HG03064 (cell line): ENCODE results near the gene RAD51B.
"Not testable (repeated sequence)": the region's sequence is repeated elsewhere in the genome, so short reads cannot be mapped to it uniquely, and the experiment has no call there.

Experiments
- ATAC-seq: cut with Tn5 transposase; IDR thresholded peaks from one replicate; pipeline ENCODE4 v1.9.1; 2021; ENCODE audit warnings: low read depth; ENCODE audit not compliant: unreplicated experiment

The RAD51B gene

DNA sequence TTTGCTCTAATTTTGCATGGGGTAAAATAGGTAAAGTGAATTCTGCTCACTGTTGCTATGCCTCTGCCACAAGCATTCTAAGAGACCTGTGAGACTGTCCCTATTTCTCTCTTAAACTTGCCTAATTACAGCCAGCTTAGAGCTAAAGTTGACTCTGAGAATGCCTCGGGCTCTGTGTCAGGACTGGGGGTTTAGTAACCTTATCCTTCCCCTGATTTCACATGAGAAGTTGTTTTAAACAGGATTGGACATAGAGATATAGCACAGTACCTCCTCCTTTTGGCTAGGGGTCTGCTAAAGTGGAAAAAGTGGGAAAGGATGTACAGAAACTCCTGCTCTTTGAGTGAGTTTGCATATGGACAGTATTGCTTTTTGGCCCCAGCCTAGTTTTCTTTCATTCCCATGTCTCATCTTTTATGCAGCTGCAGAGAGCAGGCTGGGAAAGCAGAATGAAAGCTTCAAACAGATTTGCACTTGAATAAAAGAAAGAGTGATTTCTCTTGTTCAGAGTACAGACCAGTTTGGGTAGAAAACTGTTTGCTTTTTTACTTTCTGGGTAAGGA lies 122.0 kb downstream of the RAD51B start:
- ATAC-seq = no peak

DNA sequence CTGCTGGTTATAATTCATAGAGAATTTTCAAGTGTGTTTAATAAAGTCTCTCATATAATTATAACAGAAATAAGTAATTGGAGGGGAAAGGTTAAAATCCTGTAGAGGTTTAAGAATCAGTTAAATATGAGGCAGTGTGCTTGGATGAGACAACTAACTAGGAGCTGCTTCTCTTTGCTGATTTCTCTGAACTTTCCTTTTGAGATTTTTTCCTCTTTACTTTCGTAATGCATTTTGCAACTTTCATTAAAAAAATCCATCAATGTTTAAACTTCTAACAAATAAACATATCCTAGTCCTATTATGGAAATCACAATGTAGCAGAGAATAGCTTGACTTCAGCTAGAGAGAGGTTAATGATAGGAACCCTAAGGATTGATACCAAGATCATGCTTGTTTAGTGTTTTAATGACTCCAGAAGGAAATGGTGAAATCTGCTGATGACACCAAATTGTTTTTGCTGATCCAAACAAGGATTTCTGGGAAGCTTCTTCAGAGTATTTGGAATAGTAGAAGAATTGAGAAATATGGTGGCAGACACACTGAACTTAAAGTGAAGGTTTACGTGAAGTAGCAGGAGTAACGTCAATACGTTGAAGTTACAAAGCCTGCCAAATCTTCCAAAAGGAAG lies 122.6 kb downstream of the RAD51B start:
- no peak for ATAC-seq

- ATAC-seq = no peak
These were observed 124.4 kb downstream of the RAD51B start for GRCh38 chr14:67943947-67944346.

DNA sequence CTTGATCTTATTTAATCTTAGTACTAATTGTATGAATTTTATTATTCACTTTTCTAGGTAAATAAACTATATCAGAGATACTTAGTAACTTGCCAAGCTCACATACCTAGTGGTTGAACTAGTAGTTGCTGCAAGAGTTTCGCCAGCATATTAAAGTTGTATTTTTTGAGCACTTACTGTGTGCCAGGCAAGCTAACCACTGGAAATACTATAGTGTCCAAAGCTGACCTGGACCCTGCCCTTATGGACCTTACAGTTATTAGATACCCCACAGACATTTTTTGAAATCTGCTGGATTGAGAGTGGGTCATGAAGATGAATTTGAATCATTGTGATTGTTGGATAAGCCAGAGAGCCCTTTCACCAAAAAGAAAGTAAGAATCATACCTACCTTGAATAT lies 125.0 kb downstream of the RAD51B start:
- no peak for ATAC-seq

DNA sequence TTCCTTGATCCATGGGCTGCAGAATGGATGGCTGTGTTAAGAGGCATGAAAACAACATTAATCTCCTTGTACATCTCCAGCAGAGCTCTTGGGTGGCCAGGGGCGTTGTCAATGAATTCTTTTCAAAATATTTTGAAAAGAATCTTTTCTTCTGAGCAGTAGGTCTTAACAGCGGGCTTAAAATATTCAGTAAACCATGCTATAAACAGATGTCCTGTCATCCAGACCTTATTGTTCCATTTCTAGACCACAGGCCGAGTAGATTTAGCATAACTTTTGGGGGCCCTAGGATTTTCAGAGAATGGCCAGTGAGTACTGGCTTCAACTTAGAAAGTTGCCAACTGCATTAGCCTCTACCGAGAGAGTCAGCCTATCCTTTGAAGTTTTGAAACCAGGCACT lies 130.2 kb downstream of the RAD51B start:
- no peak for ATAC-seq

DNA sequence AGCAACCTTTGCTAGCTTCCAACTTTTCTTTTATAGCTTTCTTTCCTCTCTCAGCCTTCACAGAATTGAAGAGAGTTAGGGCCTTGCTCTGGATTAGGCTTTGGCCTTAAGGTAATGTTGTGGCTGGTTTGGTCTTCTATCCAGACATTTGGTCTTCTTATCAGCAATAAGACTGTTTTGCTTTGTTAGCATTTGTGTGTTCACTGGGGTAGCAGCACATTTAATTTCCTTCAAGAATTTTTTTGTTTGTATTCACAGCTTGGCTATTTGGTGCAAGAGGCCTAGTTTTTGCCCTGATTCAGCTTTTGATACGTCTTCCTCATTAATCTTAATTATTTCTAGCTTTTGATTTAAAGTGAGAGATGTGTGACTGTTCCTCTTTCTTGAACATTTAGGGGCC lies 130.8 kb downstream of the RAD51B start:
- ATAC-seq = no peak

DNA sequence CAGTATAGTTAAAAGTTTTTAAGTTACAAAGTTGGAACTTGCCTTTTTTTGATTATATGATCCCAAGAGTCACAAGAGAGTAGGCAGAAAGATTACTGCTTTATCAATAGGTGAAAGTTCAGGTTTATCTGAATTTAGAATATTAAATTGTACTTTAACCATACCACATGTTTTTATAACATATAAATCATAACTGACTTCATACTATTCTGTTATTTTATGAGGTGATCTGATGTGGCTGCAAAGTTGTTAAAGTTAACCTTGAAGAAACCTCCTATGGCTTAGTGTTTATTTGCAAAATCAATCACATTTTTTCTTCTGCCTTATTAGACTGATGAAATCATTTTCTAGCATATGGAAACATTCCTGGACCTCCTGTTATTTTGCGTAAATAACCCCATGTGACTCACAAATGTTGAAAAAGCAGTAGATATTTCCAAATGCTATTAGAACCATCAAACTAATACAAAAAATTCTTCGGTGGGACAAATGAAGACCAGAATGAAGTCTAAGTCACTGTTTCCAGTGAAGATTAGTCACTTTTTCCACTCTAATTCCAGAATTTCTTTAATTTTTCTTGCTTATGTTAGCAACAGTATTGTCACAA lies 132.1 kb downstream of the RAD51B start:
- no peak for ATAC-seq

GRCh38 chr14:67952381-67952780 lies 132.8 kb downstream of the RAD51B start:
- ATAC-seq = no peak

DNA sequence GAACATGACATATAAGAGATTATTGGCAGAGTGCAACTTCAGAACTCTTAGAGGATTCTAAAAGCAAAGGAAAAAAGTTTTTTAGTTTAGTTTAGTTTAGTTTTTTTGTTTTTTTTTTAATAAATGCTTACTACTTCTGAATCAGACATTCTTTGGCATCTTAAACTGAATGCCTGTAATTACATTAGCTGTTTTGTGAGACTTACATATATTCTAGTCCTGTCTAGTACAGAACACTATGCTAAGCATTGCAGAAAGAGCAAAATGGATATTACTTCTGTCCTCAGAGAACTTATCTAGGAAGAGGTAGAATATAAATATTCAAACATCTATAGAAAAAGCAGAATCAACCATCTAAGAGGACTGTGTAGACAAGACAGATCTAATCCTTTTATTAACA lies 133.2 kb downstream of the RAD51B start:
- no peak for ATAC-seq

GRCh38 chr14:67955261-67955660 lies 135.7 kb downstream of the RAD51B start:
- no peak for ATAC-seq

- ATAC-seq = no peak
These were observed 138.4 kb downstream of the RAD51B start for GRCh38 chr14:67957946-67958345.

- ATAC-seq = no peak
These were observed 142.1 kb downstream of the RAD51B start for GRCh38 chr14:67961676-67962075.

DNA sequence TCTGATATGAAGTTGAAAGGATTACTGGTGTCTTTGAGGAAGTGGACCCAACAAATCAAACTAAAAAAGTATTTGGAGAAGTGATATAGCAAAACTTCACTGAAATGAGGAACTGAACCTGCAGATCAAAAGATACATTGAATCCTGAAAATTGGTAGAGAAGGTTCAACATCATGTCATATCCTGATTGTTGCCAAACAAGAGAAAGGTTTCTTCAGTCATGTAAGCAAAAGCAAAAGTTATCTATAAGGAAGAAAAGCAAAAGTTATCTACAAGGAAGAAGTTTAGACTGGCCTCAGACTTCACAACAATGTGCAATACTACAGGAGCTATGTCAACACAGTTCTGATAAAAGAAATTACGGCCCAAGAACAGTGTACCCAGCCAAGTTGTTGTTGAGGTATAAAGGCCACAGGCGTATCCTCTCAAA lies 142.7 kb downstream of the RAD51B start:
- no peak for ATAC-seq

DNA sequence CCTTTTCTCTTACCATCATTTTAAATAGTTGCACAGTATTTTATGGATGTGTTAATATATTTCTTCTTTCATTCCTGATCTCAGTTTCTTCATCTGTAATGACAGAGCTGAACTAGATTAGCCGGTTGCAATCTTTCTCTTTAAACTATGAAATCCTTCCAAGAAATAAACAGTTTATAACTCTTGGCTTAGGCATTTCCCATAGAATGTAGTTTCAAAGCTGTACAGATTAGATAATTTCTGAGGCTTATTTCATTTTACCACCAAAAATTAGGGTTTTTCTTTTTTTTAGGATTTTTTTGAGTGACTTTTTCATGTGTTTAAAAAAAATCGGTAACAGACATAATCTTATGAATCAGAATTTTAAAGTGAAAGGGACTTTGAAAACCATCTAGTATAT lies 144.0 kb downstream of the RAD51B start:
- ATAC-seq = no peak

DNA sequence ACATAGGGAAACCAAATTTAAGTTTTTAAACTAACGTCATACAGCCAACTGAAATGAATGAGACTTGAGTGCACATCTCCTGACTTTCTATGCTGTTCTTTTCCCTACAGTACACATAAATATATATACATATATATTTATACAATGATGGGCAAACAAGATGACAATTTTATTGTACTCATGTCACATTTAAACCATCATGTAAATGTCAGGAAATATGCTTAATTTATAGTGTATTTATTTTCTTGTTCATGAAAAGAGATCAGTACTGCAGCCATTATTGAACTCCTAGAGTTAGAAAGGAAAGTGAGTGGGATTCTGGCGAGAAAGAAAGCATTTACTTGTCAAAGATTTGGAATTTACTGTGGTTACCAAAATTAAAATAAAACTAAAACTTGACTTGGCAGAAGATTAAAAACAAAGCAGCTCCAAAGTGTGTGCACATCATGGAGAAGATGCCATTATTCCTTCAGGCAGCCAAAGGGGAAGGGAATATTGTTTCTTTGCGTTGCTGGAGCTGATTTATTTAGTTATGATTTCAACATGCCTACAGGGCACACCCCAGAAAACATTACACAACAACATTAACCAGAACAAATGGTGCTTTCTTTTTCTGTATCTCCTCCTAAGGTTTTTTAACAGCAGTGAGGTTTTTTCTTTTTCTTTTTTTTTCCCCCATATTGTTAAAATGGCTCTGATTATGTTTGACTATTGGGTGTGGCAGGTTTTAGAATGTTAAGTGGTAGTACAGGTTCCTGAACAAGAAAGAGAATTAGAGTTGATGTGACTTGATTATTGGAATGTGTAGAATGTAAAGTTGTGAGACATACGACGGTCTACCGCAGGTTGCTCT lies 144.6 kb downstream of the RAD51B start:
- ATAC-seq = no peak

DNA sequence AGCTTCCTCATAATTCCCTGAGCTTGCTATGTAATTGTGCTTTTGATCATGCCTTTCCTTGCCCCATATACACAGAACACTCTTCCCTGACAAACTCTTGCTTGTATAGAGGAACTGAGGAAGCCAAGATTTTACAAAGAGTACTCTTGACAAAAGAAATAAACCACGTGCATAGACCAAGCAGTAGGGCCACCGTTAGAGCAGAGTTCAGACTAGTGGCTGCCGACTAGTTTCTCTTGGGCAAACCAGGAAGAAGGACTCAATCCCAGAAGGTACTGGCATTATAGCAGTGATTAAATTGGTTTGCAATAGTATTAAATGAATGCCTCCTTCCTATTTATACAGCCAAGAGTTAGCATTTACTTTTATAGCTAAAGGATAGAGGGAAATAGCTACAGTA lies 146.1 kb downstream of the RAD51B start:
- ATAC-seq = no peak

DNA sequence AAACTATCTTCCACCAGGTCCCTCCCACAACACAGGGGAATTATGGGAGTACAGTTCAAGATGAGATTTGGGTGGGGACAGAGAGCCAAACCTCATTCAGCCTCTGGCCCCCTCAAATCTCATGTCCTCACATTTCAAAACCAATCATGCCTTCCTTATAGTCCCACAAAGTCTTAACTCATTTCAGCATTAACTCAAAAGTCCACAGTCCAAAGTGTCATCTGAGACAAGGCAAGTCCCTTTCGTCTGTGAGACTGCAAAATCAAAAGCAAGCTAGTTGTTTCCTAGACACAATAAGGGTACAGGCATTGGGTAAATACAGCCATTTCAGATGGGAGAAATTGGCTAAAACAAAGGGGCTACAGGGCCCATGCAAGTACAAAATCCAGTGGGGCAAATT lies 147.6 kb downstream of the RAD51B start:
- no peak for ATAC-seq

DNA sequence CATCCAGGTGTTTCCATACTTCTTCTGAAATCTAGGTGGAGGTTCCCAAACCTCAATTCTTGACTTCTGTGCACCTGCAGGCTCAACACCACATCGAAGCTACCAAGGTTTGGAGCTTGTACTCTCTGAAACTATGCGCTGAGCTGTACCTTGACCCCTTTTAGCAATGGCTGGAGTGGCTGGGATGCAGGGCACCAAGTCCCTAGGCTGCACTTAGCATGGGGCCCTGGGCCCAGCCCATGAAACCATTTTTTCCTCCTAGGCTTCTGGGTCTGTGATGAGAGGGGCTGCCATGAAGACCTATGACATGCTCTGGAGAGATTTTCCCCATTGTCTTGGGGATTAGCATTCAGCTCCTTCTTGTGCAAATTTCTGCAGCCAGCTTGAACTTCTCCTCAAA lies 148.4 kb downstream of the RAD51B start:
- not testable (repeated sequence) for ATAC-seq

DNA sequence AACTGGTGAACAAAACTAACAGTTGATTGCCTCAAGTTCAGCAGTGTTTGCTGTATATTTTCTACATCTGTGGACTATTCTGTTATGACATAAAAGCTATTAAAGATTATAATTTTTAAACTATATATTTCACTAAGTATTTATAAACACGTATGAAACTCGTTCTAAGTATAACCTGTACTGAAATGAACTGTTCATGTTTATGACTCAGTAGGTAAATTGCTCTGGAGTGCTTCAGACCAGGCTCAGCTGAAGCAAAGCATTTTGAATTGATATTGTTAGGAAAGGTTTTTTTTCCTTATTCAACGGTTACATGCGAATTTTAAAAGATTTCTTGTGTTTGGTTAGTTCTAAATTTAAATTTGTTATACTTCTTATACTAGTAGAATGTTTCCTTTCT lies 151.3 kb downstream of the RAD51B start:
- no peak for ATAC-seq

DNA sequence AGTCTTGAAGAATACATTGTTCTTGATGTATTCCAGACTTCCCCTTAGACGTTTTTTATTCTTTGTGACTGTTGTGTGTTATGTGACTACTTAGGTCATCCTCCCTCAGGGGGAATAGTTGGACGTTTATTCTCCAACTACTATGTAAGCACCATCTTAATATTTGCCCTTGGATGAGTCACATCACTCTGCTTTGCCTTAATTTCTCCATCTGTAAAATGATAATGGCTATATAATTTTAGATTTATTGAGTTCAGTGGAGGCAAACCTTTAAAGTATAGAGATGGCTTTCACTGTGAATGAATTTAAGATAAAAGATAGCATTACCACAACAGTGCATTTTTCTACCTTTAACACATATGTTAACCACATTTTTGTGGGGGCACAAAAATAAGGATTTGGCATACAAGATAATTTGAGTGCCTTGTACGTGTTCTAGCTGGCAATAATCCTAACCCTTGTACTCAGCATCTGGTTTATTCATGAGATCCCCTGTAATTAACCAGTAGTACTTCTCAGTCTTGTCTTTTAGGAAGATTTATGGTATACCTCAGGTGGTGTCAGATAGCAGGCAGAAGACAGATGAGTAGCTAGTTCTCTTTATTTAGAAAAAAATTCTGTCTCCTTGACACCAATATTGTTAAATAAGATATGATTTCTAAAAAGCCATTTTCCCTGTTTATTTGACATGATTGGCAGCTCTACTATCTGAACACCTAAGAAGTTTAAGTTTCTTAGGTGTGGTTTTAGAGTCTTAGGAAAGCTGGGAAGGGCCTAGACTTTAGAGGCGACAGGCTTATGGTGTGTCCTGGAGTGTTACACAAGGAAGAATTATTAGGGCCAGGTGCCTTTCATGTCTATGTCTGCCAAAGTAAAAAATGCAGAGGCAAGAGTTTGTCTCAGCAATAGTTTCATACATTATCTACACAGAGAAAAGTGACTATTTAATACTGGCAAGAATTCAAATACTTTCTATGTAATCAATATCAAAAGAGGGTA lies 152.3 kb downstream of the RAD51B start:
- ATAC-seq = no peak
